Activated naive CD8-positive, alpha-beta T cell treated with anti-CD3 and anti-CD28 coated beads, Interleukin-2, amount 50 U/mL, for 16 hours (primary cell): ENCODE data around the gene TTF2.
A peak's percentile ranks its signal among the peaks of the same experiment; 100 is the strongest.
"Not testable (repeated sequence)": the region's sequence is repeated elsewhere in the genome, so short reads cannot be mapped to it uniquely, and the experiment has no call there.

ENCODE experiments used
- DNase-seq: peaks from one replicate; pipeline ENCODE4 v3.0.0-alpha.2; 2020; ENCODE audit warnings: low read depth, low spot score

The TTF2 gene

GRCh38 chr1:117093870-117094621 is 33.9 kb downstream of the TTF2 start:
- no peak for DNase-seq

GRCh38 chr1:117094841-117095604 is 34.9 kb downstream of the TTF2 start:
- no peak for DNase-seq

GRCh38 chr1:117096951-117097408 is 36.9 kb downstream of the TTF2 start:
- no peak for DNase-seq

- no peak for DNase-seq
These were observed 37.3 kb downstream of the TTF2 start for GRCh38 chr1:117097443-117097842.

GRCh38 chr1:117098287-117098890 is 38.3 kb downstream of the TTF2 start:
- DNase-seq, result no peak

- no peak for DNase-seq
These were observed 41.2 kb downstream of the TTF2 start for GRCh38 chr1:117101334-117101733.

- DNase-seq, result not testable (repeated sequence)
These were observed 41.7 kb downstream of the TTF2 start for GRCh38 chr1:117101858-117102257.

GRCh38 chr1:117104986-117105385 is 44.9 kb downstream of the TTF2 start:
- DNase-seq, result no peak

GRCh38 chr1:117105722-117106121 is 45.6 kb downstream of the TTF2 start:
- no peak for DNase-seq

GRCh38 chr1:117106478-117106877 is 46.4 kb downstream of the TTF2 start:
- no peak for DNase-seq

- DNase-seq, result no peak
These were observed 47.2 kb downstream of the TTF2 start for GRCh38 chr1:117107364-117107763.

GRCh38 chr1:117110774-117111173 is 50.6 kb downstream of the TTF2 start:
- no peak for DNase-seq

- no peak for DNase-seq
These were observed 52.1 kb downstream of the TTF2 start for GRCh38 chr1:117112047-117112717.

- DNase-seq, result no peak
These were observed 53.1 kb downstream of the TTF2 start for GRCh38 chr1:117113199-117113598.

GRCh38 chr1:117114877-117115276 is 54.8 kb downstream of the TTF2 start:
- no peak for DNase-seq

GRCh38 chr1:117116090-117116783 is 56.1 kb downstream of the TTF2 start:
- no peak for DNase-seq

- DNase-seq, result no peak
These were observed 56.6 kb downstream of the TTF2 start for GRCh38 chr1:117116784-117117130.

- DNase-seq, result no peak
These were observed 57.6 kb downstream of the TTF2 start for GRCh38 chr1:117117697-117118096.

- DNase-seq, result no peak
These were observed 58.0 kb downstream of the TTF2 start for GRCh38 chr1:117118137-117118536.

- not testable (repeated sequence) for DNase-seq
These were observed 59.0 kb downstream of the TTF2 start for GRCh38 chr1:117119144-117119543.

GRCh38 chr1:117120774-117121588 is 60.9 kb downstream of the TTF2 start:
- DNase-seq, result peak; percentile 3
